OCI-LY1 (cell line): ENCODE data around the gene SLC5A4.

ENCODE experiments used
- EZH2 ChIP-seq: fragments of 200-600 bp; sonication (generic), shearing (Covaris generic); IDR thresholded peaks from 2 replicates; pipeline ENCODE4 v1.8.0; 2017; ENCODE audit warnings: borderline replicate concordance, mixed run types, mild to moderate bottlenecking, antibody characterized with exemption, low read length, moderate library complexity, mixed read lengths
- TF ChIP-seq, protein P1 (sequence below): fragments of 200-600 bp; sonication (generic), shearing (Covaris generic); IDR thresholded peaks from 2 replicates; pipeline ENCODE4 v1.5.1; 2017; ENCODE audit warnings: mild to moderate bottlenecking, antibody characterized with exemption, low read length, moderate library complexity, mixed read lengths

DNA sequence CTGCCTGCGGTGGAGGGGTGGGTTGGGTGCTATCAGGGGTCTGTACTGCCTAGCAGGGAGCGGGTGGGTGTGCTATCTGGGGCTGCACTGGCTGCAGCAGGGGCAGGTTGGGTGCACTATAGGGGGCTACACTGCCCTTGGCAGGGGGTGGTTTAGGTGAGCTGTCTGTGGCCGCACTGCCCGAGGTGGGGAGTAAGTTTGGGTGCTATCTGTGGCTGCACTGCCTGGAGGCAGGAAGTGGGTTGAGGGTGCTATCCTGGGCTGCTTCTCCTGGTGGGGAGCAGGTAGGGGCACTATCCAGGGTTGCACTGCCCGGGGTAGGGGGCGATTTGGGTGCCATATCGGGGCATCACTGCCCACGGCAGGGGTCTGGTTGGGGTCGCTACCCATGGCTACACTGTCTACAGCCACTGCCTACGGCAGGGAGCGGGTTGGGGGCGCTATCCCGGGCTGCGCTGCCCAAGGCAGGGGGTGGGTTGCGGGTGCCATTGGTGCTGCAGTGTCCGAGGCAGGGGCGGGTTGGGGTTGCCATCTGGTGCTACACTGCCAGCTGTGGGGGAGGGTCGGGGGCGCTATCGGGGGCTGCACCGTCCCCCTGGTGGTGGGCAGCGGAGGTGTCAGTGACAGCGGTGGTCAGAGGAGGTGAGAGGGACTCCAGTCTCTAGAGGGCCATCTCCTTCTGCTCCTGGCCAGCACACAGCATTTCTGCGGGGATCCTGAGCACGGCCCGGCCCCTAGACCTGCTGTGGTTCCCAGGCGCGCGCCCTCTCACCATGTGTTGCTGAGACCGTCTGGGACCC, 49.0 kb downstream of the SLC5A4 start:
- TF ChIP-seq, protein P1, sequence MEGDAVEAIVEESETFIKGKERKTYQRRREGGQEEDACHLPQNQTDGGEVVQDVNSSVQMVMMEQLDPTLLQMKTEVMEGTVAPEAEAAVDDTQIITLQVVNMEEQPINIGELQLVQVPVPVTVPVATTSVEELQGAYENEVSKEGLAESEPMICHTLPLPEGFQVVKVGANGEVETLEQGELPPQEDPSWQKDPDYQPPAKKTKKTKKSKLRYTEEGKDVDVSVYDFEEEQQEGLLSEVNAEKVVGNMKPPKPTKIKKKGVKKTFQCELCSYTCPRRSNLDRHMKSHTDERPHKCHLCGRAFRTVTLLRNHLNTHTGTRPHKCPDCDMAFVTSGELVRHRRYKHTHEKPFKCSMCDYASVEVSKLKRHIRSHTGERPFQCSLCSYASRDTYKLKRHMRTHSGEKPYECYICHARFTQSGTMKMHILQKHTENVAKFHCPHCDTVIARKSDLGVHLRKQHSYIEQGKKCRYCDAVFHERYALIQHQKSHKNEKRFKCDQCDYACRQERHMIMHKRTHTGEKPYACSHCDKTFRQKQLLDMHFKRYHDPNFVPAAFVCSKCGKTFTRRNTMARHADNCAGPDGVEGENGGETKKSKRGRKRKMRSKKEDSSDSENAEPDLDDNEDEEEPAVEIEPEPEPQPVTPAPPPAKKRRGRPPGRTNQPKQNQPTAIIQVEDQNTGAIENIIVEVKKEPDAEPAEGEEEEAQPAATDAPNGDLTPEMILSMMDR, result no peak
- TF ChIP-seq EZH2, result no peak
